ENCODE results near the gene CACNG4. TPM values are rescaled to one million over a fixed set of nuclear protein-coding genes. Genes with fewer than 3 reads are reported as not detected.

Gene CACNG4
- total RNA-seq, 6 donors from 2014 or later = 2.1 to 27.8 (median 8.0) TPM

DNA sequence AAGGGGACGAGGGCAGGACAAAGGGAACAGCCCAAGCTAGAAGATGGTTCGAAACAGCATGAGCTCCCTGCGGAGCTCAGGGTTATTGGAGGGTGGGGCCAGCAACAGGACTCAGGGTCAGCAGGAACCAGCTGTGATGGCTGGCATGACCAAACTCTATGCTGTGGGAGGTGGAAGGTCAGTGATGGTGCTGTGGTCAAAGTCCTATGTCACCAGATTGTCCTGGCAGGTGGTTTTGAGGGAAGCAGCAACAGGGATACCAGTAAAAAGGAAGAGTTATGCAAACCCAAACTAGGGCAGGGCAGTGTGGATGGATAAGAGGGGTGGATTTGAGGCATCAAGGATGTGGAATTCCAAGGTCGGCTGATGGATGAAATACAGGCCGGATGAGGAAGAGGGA, 32.4 kb downstream of the CACNG4 start:
- 84 to 89% methylated on average over 5 of the region's 5 CpGs for WGBS, 2 donors
- Histone ChIP-seq H3K27ac (no peak overlapping the region), H3K4me3 (no peak overlapping the region), H3K36me3 (no peaks in the 10 kb centered on the region), H3K27me3 (no peaks in the 10 kb centered on the region), H3K4me1 (no peaks in the 10 kb centered on the region), H3K9me3 (no peaks in the 10 kb centered on the region)
- ATAC-seq (ENCODE audit: low FRiP score in 2 of 2) (no peak), DNase-seq (no peak)
- TF ChIP-seq EP300 (IDR thresholded peaks at IDR 0.05) (no peak), POLR2AphosphoS5 (IDR thresholded peaks at IDR 0.05) (no peak), POLR2A (IDR thresholded peaks at IDR 0.05) (no peak)
- TF ChIP-seq, protein P1, sequence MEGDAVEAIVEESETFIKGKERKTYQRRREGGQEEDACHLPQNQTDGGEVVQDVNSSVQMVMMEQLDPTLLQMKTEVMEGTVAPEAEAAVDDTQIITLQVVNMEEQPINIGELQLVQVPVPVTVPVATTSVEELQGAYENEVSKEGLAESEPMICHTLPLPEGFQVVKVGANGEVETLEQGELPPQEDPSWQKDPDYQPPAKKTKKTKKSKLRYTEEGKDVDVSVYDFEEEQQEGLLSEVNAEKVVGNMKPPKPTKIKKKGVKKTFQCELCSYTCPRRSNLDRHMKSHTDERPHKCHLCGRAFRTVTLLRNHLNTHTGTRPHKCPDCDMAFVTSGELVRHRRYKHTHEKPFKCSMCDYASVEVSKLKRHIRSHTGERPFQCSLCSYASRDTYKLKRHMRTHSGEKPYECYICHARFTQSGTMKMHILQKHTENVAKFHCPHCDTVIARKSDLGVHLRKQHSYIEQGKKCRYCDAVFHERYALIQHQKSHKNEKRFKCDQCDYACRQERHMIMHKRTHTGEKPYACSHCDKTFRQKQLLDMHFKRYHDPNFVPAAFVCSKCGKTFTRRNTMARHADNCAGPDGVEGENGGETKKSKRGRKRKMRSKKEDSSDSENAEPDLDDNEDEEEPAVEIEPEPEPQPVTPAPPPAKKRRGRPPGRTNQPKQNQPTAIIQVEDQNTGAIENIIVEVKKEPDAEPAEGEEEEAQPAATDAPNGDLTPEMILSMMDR (IDR thresholded peaks at IDR 0.05) = no peak

DNA sequence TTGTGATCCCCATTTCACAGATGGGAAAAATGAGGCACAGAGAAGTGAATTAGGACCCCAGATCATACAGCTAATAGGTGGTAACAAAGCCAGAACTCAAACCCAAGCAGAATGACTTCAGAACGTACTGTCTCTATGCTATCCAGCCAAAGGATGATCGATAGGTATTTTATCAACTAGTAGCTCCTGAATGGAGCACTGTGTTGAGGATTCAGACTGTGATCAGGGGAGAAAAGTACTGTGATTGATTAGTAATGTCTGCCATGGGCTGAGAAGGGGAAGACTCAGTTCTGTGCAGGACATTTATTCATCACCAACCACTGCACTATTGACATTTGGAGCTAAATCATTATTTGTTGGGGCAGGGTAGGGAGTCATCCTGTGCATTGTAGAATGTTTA, 38.7 kb downstream of the CACNG4 start:
- H3K36me3 ChIP-seq = no peaks in the 10 kb centered on the region
- H3K27ac ChIP-seq = no peak overlapping the region
- H3K4me3 ChIP-seq = no peak overlapping the region
- WGBS, 2 donors = 91 to 94% methylated on average over 2 of the region's 2 CpGs
- no peaks in the 10 kb centered on the region for H3K27me3 ChIP-seq
- ATAC-seq (ENCODE audit: low FRiP score in 2 of 2) (no peak), DNase-seq (no peak)
- no peaks in the 10 kb centered on the region for H3K9me3 ChIP-seq
- TF ChIP-seq, protein P1 (IDR thresholded peaks at IDR 0.05) = no peak
- TF ChIP-seq EP300 (IDR thresholded peaks at IDR 0.05) (no peak), POLR2AphosphoS5 (IDR thresholded peaks at IDR 0.05) (no peak), POLR2A (IDR thresholded peaks at IDR 0.05) (no peak)
- H3K4me1 ChIP-seq = no peaks in the 10 kb centered on the region

DNA sequence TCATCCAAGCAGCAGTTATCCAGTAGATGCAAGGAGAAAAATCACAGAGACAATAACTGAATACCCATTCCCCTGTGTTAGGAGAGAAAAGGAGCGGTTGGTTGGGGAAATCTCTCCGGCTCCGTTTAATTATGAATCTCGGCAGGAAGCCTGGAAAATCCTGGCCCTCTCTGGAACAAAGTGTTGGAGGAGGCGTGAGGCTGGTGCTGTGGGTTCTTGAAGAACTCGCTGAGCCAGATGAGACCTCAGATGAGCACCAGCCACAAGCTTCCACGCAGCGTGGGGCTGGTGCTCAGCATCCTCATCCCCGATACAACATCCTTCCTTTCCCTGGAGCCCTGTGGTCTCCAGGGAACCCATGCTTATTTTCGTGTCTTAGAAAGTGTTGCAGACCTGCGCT, 39.7 kb downstream of the CACNG4 start:
- H3K4me3 ChIP-seq = no peak overlapping the region
- no peaks in the 10 kb centered on the region for H3K36me3 ChIP-seq
- H3K27ac ChIP-seq = no peak overlapping the region
- no peak for DNase-seq
- no peak for TF ChIP-seq POLR2AphosphoS5 (IDR thresholded peaks at IDR 0.05)
- no peak for TF ChIP-seq EP300 (IDR thresholded peaks at IDR 0.05)
- TF ChIP-seq, protein P1 (IDR thresholded peaks at IDR 0.05) = no peak
- TF ChIP-seq POLR2A (IDR thresholded peaks at IDR 0.05) = no peak
- no peak for ATAC-seq (ENCODE audit: low FRiP score in 2 of 2)
- H3K4me1 ChIP-seq = no peaks in the 10 kb centered on the region
- no peaks in the 10 kb centered on the region for H3K9me3 ChIP-seq
- WGBS, 2 donors = 72 to 76% methylated on average over 11 of the region's 11 CpGs
- no peaks in the 10 kb centered on the region for H3K27me3 ChIP-seq

DNA sequence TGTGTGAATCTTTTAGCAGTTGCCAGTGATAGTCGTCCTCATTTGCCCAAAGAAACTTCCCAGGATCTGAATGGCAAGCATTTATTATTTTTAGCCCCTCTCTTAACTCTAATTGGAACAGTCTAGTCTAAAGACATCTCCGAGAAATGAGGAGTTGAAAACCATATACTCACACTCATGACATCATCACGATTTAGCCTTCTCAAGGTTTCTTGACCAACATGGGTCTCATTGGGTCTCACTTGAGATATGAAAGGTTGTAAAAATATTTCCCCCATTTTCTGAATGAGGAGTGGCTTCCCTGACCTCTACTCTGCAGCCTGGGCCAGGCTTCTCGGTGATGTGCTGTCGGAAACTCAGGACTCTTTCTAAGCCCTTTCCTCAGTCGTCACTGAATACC, 42.8 kb downstream of the CACNG4 start:
- H3K36me3 ChIP-seq = no peaks in the 10 kb centered on the region
- DNase-seq (no peak), ATAC-seq (ENCODE audit: low FRiP score in 2 of 2) (no peak)
- 84 to 91% methylated on average over 6 of the region's 6 CpGs for WGBS, 2 donors
- H3K9me3 ChIP-seq = no peaks in the 10 kb centered on the region
- no peak overlapping the region for H3K27ac ChIP-seq
- H3K4me3 ChIP-seq = no peak overlapping the region
- H3K4me1 ChIP-seq = no peaks in the 10 kb centered on the region
- H3K27me3 ChIP-seq = no peaks in the 10 kb centered on the region
- TF ChIP-seq POLR2A (IDR thresholded peaks at IDR 0.05) (no peak), EP300 (IDR thresholded peaks at IDR 0.05) (no peak), POLR2AphosphoS5 (IDR thresholded peaks at IDR 0.05) (no peak)
- TF ChIP-seq, protein P1 (IDR thresholded peaks at IDR 0.05) = no peak

DNA sequence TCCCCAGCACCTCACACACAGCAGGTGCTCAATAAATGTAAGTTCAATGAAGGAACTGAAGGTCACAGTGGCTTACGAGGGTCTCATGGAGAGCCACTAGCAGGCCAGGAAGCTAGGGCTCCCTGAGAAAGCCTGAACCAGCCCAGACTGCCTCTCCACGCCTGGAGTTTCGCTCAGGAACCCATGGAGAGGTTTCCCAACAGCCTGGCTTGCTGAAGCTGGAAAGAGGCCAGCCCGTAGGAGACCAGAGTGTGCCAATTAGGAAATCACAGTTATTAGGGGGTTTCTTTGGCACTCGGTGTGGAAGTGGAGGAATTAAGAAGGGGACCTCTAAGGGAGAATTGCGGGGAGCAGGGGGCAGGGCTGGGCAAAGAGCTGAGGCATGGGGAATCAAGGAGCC, 43.6 kb downstream of the CACNG4 start:
- no peaks in the 10 kb centered on the region for H3K4me1 ChIP-seq
- WGBS, 2 donors = 75 to 81% methylated on average over 6 of the region's 6 CpGs
- no peak overlapping the region for H3K27ac ChIP-seq
- H3K9me3 ChIP-seq = no peaks in the 10 kb centered on the region
- no peak overlapping the region for H3K4me3 ChIP-seq
- ATAC-seq (ENCODE audit: low FRiP score in 2 of 2) = no peak
- TF ChIP-seq POLR2AphosphoS5 (IDR thresholded peaks at IDR 0.05) = no peak
- no peak for TF ChIP-seq POLR2A (IDR thresholded peaks at IDR 0.05)
- TF ChIP-seq, protein P1 (IDR thresholded peaks at IDR 0.05) = no peak
- no peak for TF ChIP-seq EP300 (IDR thresholded peaks at IDR 0.05)
- no peaks in the 10 kb centered on the region for H3K36me3 ChIP-seq
- H3K27me3 ChIP-seq = no peaks in the 10 kb centered on the region
- no peak for DNase-seq

Data from upper lobe of left lung (tissue), 6 donors.